ENCODE results near the gene ICAM4.

DNA sequence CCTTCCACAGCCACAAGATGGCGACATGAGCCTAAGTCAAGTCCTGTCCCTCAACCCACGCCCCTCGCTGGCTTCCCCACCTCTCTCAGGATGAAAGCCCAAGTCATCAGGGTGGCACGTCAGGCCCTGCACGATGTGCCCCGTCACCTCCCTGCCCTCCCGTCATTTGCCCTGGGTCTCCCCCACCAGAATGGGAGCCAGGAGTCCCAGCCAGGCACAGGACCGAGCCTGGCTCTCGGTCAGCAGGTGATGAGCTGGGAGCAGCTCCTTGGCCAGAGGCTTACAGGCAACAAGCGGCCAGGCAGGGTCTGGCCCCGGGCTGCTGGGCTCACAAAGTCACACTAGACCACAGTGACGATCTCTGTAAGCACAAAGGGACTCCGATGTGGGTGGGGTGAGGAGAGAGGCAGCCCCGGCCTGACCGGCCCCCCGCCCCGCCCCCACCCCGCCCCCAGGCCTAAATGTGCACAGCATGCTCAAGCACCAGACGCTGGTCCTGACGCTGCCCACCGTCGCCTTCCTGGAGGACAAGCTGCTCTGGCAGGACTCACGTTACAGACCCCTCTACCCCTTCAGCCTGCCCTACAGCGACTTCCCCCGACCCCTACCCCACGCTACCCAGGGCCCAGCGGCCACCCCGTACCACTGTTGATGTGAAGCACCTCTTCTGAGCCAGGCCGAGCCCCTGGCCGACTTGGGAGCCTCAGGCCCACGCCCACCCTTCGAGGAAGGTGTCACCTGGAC is 27.4 kb upstream of the ICAM4 start:
- TF ChIP-seq CTCF (IDR thresholded peaks at IDR 0.05) (peak; percentile 57 to 73 (median 70)), POLR2A (IDR thresholded peaks at IDR 0.05) (no peak)

Data from tibial nerve (tissue), 3 donors.